Naive thymus-derived CD4-positive, alpha-beta T cell (primary cell): ENCODE data around the gene C2CD3. TPM values are rescaled to one million over a fixed set of nuclear protein-coding genes. Genes with fewer than 3 reads are reported as not detected.

Experiments
- ATAC-seq: fragments of 150-1000 bp; cut with Tn5 transposase; 2 replicates; pipeline ENCODE4 v1.10.0; 2021; ENCODE audit warnings: mild to moderate bottlenecking, moderate library complexity
- CTCF ChIA-PET: fragments of 350-600 bp; sonication (Branson Sonifier 250); formaldehyde crosslinking; loops from one replicate; lab custom pipeline; 2021; ENCODE audit warnings: antibody characterized with exemption; lab: Charles Lee
- POLR2A ChIA-PET: fragments of 350-600 bp; sonication (Branson Sonifier 250); formaldehyde crosslinking; loops from one replicate; lab custom pipeline; 2021; ENCODE audit warnings: antibody characterized with exemption, inconsistent platforms; lab: Charles Lee
- DNase-seq, 9 donors: peaks; one replicate each; pipeline versions ENCODE4 v3.0.0 to v3.0.0-alpha.2; 2020 to 2022; ENCODE audit warnings: mixed read lengths in 1 of 9
- H3K27ac ChIP-seq: one replicate; pipeline ENCODE4 v1.7.0; 2013; ENCODE audit warnings: mild to moderate bottlenecking, low read depth, low read length, moderate library complexity
- H3K27me3 ChIP-seq, 2 donors: one replicate each; pipeline ENCODE4 v1.7.0; 2013; ENCODE audit warnings: low read length in 2 of 2, mild to moderate bottlenecking in 2 of 2, moderate library complexity in 2 of 2; ENCODE audit not compliant: control insufficient read depth in 2 of 2, insufficient read depth in 2 of 2
- H3K36me3 ChIP-seq, 3 experiments: 1 replicate in 2 of 3; 2 replicates in 1 of 3; pipeline ENCODE4 v1.7.0; 2013; ENCODE audit warnings: low read length in 3 of 3, mild to moderate bottlenecking in 3 of 3, moderate library complexity in 1 of 3; ENCODE audit not compliant: insufficient read depth in 3 of 3, control insufficient read depth in 2 of 3
- H3K4me1 ChIP-seq, 2 donors: one replicate each; pipeline ENCODE4 v1.7.0; 2013; ENCODE audit warnings: low read length in 2 of 2, mild to moderate bottlenecking in 2 of 2, moderate library complexity in 1 of 2; ENCODE audit not compliant: control insufficient read depth in 2 of 2, insufficient read depth in 2 of 2
- H3K4me3 ChIP-seq: 2 replicates; pipeline ENCODE4 v1.7.0; 2013; ENCODE audit warnings: mild to moderate bottlenecking, low read length
- H3K9me3 ChIP-seq, 3 experiments: 1 replicate in 2 of 3; 2 replicates in 1 of 3; pipeline ENCODE4 v1.7.0; 2013; ENCODE audit warnings: low read length in 3 of 3; ENCODE audit not compliant: control insufficient read depth in 2 of 3
- H3K27ac Mint-ChIP-seq, 9 donors: one replicate each; pipeline ENCODE4 v1.8.0; 2020 to 2022; ENCODE audit warnings: mixed read lengths in 9 of 9, mild to moderate bottlenecking in 8 of 9, moderate library complexity in 5 of 9, inconsistent platforms in 2 of 9
- H3K27me3 Mint-ChIP-seq, 5 donors: one replicate each; pipeline ENCODE4 v1.8.0; 2021 to 2022; ENCODE audit warnings: mixed read lengths in 5 of 5, mild to moderate bottlenecking in 1 of 5
- H3K36me3 Mint-ChIP-seq, 5 donors: one replicate each; pipeline ENCODE4 v1.8.0; 2020 to 2022; ENCODE audit warnings: mixed read lengths in 5 of 5, mild to moderate bottlenecking in 3 of 5, inconsistent platforms in 1 of 5
- H3K4me1 Mint-ChIP-seq, 7 donors: one replicate each; pipeline ENCODE4 v1.8.0; 2020 to 2022; ENCODE audit warnings: mixed read lengths in 7 of 7, mild to moderate bottlenecking in 3 of 7, inconsistent platforms in 1 of 7
- H3K4me3 Mint-ChIP-seq, 10 donors: one replicate each; pipeline ENCODE4 v1.8.0; 2020 to 2022; ENCODE audit warnings: mild to moderate bottlenecking in 10 of 10, mixed read lengths in 10 of 10, moderate library complexity in 6 of 10, inconsistent platforms in 2 of 10
- H3K9me3 Mint-ChIP-seq, 11 donors: one replicate each; pipeline ENCODE4 v1.8.0; 2020 to 2022; ENCODE audit warnings: mixed read lengths in 11 of 11, mild to moderate bottlenecking in 4 of 11, inconsistent platforms in 1 of 11, moderate library complexity in 1 of 11
- intact Hi-C, 2 donors: fragments of 100-400 bp; cut with micrococcal nuclease; formaldehyde crosslinking; loops; one replicate each; pipeline ENCODE4 v1.15.1; 2023
- polyA plus RNA-seq, 2 donors: library from polyadenylated mRNA; unstranded; fragments of 300-500 nt; fragmentation: Illumina TruSeq; gene quantifications; one replicate each; pipeline ENCODE4 v1.2.3, GENCODE V29; 2021
- total RNA-seq, 6 experiments: library from RNA in 5 of 6; stranded (reverse) in 5 of 6; gene quantifications; 1 replicate in 5 of 6; 2 replicates in 1 of 6; pipeline ENCODE4 v1.2.3 and lab custom pipeline; 2021 to 2026

The C2CD3 gene
- total and polyA plus RNA-seq, 7 experiments from 2014 or later: 8.0 to 42.5 (median 34.6) TPM

DNA sequence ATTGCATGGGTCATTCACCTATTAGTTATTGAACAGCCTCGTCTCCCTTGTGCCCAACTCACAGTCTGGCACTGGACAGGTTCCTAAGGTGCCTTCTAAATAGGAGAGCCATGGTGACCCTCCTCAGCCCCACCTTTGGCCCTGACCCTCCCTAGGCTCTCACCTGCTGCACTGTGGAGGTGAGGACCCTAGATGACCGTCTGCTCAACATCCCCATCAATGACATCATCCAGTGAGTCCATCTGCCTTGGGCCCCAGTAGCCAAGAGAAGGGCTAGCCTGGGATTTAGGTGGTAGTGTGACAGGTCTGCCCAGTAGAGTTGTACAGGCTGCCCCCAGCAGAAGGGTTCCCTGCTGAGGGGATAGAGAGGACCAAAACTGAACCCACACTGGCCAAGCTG lies 201.7 kb downstream of the C2CD3 start:
- H3K27ac ChIP-seq: peak overlapping the region; percentile 73
- DNase-seq: no peak
- H3K4me3 Mint-ChIP-seq: peak overlapping the region in 9 of 10 donors; percentile 2 to 77 (median 55)

DNA sequence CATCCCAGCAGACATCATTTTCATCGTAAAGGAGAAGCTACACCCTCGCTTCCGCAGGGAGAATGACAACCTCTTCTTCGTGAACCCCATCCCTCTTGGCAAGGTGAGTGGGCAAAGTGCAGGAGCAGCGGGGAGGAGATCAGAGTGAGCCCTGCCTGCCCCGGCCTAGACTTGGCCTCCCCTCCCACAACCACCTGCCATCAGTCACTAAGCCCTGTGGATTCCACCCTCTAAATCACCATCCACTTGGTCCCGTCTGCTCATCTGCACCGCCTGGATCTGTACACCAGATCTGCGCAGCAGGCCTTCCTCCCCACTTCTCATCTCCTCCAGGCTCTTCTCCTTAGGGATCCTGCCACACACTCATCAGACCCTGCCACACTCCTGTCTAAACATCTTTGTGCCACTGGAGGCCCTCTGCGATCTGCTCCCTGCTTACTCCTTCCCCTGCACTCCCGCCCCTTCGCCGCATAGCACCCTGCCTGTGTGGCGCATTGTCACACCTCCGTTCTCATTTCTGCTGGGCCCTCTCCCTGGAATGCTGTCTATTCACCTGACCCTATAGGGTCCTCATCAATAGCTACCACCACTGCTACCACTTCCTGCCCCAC lies 202.3 kb downstream of the C2CD3 start:
- Histone ChIP-seq H3K27ac (peak overlapping the region; percentile 73), H3K4me3 (no peak overlapping the region), H3K4me1 (peaks cover 69 to 80% of the 10 kb centered on the region in 2 donors), H3K9me3 (no peaks in the 10 kb centered on the region), H3K36me3 (no peaks in the 10 kb centered on the region), H3K27me3 (no peaks in the 10 kb centered on the region)
- Mint-ChIP-seq H3K9me3 (peaks cover 0 to 4% (median 0%) of the 10 kb centered on the region in 11 donors), H3K27ac (peak overlapping the region; percentile 56 to 100 (median 98)), H3K4me3 (peak overlapping the region in 9 of 10 donors; percentile 2 to 79 (median 57)), H3K4me1 (peaks cover 47 to 89% (median 69%) of the 10 kb centered on the region in 7 donors), H3K27me3 (no peaks in the 10 kb centered on the region), H3K36me3 (peaks cover 0 to 5% (median 0%) of the 10 kb centered on the region in 5 donors)
- ATAC-seq (no peak), DNase-seq (no peak)
- intact Hi-C loops: loop anchor here in 1 of 2 donors (10.0 kb wide), 1 partner anchor 266 kb away; no protein-coding TSS in a partner anchor
- ChIA-PET POLR2A (interaction anchor here (1.5 to 26.2 kb wide), 4 partner anchors 23 to 48 kb away, joined by 4 to 1403 read pairs (median 106); partner anchors contain the start of genes UCP2 and UCP3), CTCF (interaction anchor here (1.4 to 6.6 kb wide), 3 partner anchors 11 to 66 kb away, joined by 3 to 50 read pairs (median 9); no protein-coding TSS in a partner anchor)

More for the DNA sequence above, 201.7 kb downstream of the C2CD3 start:
- Mint-ChIP-seq H3K4me1 (peaks cover 50 to 91% (median 72%) of the 10 kb centered on the region in 7 donors), H3K27me3 (no peaks in the 10 kb centered on the region), H3K27ac (peak overlapping the region; percentile 79 to 100 (median 98)), H3K9me3 (peaks cover 0 to 4% (median 0%) of the 10 kb centered on the region in 11 donors), H3K36me3 (peaks cover 0 to 9% (median 1%) of the 10 kb centered on the region in 5 donors)
- POLR2A ChIA-PET: interaction anchor here (1.1 to 26.2 kb wide), 7 partner anchors 9 to 430 kb away, joined by 3 to 1403 read pairs (median 34); partner anchors contain the start of genes PGM2L1, UCP2 and UCP3
- CTCF ChIA-PET: interaction anchor here (1.2 to 3.2 kb wide), 4 partner anchors 11 to 45 kb away, joined by 3 to 11 read pairs (median 8); no protein-coding TSS in a partner anchor
- H3K27me3 ChIP-seq: no peaks in the 10 kb centered on the region
- H3K36me3 ChIP-seq: peaks cover 0 to under 1% (median 0%) of the 10 kb centered on the region in 3 experiments
- ATAC-seq: no peak
- H3K9me3 ChIP-seq: no peaks in the 10 kb centered on the region
- H3K4me1 ChIP-seq: peaks cover 73 to 84% of the 10 kb centered on the region in 2 donors
- peak overlapping the region; percentile 17 for H3K4me3 ChIP-seq
- intact Hi-C loops: loop anchor here in 1 of 2 donors (10.0 kb wide), 1 partner anchor 266 kb away; no protein-coding TSS in a partner anchor

GRCh38 chr11:73965764-73966121 lies 205.1 kb downstream of the C2CD3 start:
- CTCF ChIA-PET: interaction anchor here (1.2 to 6.6 kb wide), 6 partner anchors 14 to 123 kb away, joined by 3 to 50 read pairs (median 9); no protein-coding TSS in a partner anchor
- no peaks in the 10 kb centered on the region for H3K27me3 Mint-ChIP-seq
- DNase-seq: no peak
- H3K4me1 Mint-ChIP-seq: peaks cover 32 to 62% (median 46%) of the 10 kb centered on the region in 7 donors
- H3K9me3 Mint-ChIP-seq: peaks cover 0 to 4% (median 0%) of the 10 kb centered on the region in 11 donors
- ATAC-seq: no peak
- peaks cover 0 to 2% (median 0%) of the 10 kb centered on the region in 5 donors for H3K36me3 Mint-ChIP-seq
- H3K9me3 ChIP-seq: no peaks in the 10 kb centered on the region
- H3K27me3 ChIP-seq: no peaks in the 10 kb centered on the region
- POLR2A ChIA-PET: interaction anchor here (0.6 to 26.2 kb wide), 6 partner anchors 25 to 205 kb away, joined by 3 to 1403 read pairs (median 4); partner anchors contain the start of genes C2CD3, PPME1, UCP2 and UCP3
- H3K27ac ChIP-seq: peak overlapping the region; percentile 44
- no peak overlapping the region for H3K4me3 ChIP-seq
- H3K27ac Mint-ChIP-seq: peak overlapping the region in 8 of 9 donors; percentile 19 to 91 (median 75)
- peak overlapping the region in 2 of 10 donors; percentile 10 to 17 for H3K4me3 Mint-ChIP-seq
- intact Hi-C loops: loop anchor here (2.0 to 10.0 kb wide), 5 partner anchors 29 to 289 kb away; no protein-coding TSS in a partner anchor
- H3K36me3 ChIP-seq: no peaks in the 10 kb centered on the region
- peaks cover 46 to 54% of the 10 kb centered on the region in 2 donors for H3K4me1 ChIP-seq

DNA sequence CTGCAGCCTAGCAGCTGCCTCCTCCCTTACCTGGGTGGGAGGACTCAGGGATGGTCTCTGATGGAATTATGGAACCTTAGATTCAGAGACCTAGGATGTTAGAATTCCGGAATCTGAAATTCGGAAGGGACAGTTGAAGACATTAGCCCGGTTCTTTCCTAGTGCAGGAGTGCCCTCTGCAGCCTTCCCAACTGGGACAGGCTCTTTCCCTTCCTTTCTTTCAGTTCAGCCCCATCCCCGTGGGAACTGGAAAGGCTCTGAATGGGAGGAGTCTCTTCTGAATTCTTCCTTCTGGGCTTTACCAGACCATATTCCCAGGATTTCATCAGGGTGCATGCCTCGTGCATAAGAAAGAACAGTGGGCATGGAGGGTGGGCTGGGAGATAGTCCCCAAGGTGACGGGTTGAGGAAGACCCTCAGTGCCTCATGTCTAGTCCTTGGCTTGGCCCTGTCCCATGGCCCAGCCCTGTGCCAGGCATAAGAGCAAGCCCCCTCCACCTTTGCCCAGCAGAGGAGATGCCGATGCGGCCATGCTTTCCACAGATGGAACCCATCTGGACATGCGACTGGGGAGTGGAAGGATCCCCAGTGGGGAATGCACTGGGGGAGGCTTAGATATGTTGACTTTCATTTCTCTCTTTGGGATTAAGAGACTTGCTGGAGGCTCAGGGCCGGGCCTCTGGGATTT lies 205.6 kb downstream of the C2CD3 start:
- no peaks in the 10 kb centered on the region for H3K36me3 ChIP-seq
- ATAC-seq (no peak), DNase-seq (no peak)
- H3K4me1 ChIP-seq: peaks cover 40 to 50% of the 10 kb centered on the region in 2 donors
- H3K4me3 ChIP-seq: no peak overlapping the region
- Mint-ChIP-seq H3K9me3 (peaks cover 0 to 4% (median 0%) of the 10 kb centered on the region in 11 donors), H3K27ac (peak overlapping the region in 8 of 9 donors; percentile 36 to 86 (median 74)), H3K4me1 (peaks cover 29 to 56% (median 43%) of the 10 kb centered on the region in 7 donors), H3K27me3 (no peaks in the 10 kb centered on the region), H3K4me3 (peak overlapping the region in 5 of 10 donors; percentile 18 to 59 (median 47)), H3K36me3 (peaks cover 0 to 2% (median 0%) of the 10 kb centered on the region in 5 donors)
- no peaks in the 10 kb centered on the region for H3K9me3 ChIP-seq
- ChIA-PET CTCF (interaction anchor here (0.6 to 6.6 kb wide), 7 partner anchors 16 to 136 kb away, joined by 3 to 50 read pairs (median 10); partner anchors contain the start of gene UCP2), POLR2A (interaction anchor here (0.6 to 26.2 kb wide), 9 partner anchors 9 to 206 kb away, joined by 3 to 1403 read pairs (median 4); partner anchors contain the start of genes C2CD3, PPME1, UCP2 and UCP3)
- intact Hi-C loops: loop anchor here (2.0 to 10.0 kb wide), 5 partner anchors 30 to 290 kb away; no protein-coding TSS in a partner anchor
- H3K27me3 ChIP-seq: no peaks in the 10 kb centered on the region
- no peak overlapping the region for H3K27ac ChIP-seq

- Histone ChIP-seq H3K27ac (no peak overlapping the region), H3K36me3 (no peaks in the 10 kb centered on the region), H3K9me3 (no peaks in the 10 kb centered on the region), H3K4me3 (no peak overlapping the region), H3K4me1 (peaks cover 27 to 36% of the 10 kb centered on the region in 2 donors), H3K27me3 (no peaks in the 10 kb centered on the region)
- POLR2A ChIA-PET: interaction anchor here (1.3 to 26.2 kb wide), 5 partner anchors 10 to 207 kb away, joined by 3 to 1403 read pairs (median 4); partner anchors contain the start of genes C2CD3, PPME1 and UCP2
- DNase-seq (no peak), ATAC-seq (no peak)
- Mint-ChIP-seq H3K27me3 (no peaks in the 10 kb centered on the region), H3K27ac (peak overlapping the region; percentile 8 to 93 (median 75)), H3K36me3 (peaks cover 0 to 2% (median 0%) of the 10 kb centered on the region in 5 donors), H3K9me3 (peaks cover 0 to 3% (median 0%) of the 10 kb centered on the region in 11 donors), H3K4me3 (peak overlapping the region in 3 of 10 donors; percentile 19 to 66 (median 59)), H3K4me1 (peaks cover 15 to 43% (median 29%) of the 10 kb centered on the region in 7 donors)
- intact Hi-C loops: loop anchor here (1.0 to 10.0 kb wide), 13 partner anchors 16 to 485 kb away; partner anchors contain the start of genes C2CD3 (in 2 of the 2) and PPME1 (in 2 of the 2)
- CTCF ChIA-PET: interaction anchor here (0.5 to 6.6 kb wide), 13 partner anchors 17 to 292 kb away, joined by 3 to 50 read pairs (median 5); partner anchors contain the start of gene UCP2
These were observed 206.9 kb downstream of the C2CD3 start for GRCh38 chr11:73963861-73964260.
